Lower leg skin (tissue), 3 donors: ENCODE results near the gene CEP290.

Experiments used
- CTCF ChIP-seq, 3 donors: fragments of 450-650 bp; IDR thresholded peaks; one replicate each; pipeline ENCODE4 v1.5.1; 2016; ENCODE audit warnings: antibody characterized with exemption in 3 of 3, mild to moderate bottlenecking in 3 of 3, moderate library complexity in 2 of 3
- POLR2A ChIP-seq, 2 donors: fragments of 450-650 bp; IDR thresholded peaks; one replicate each; pipeline ENCODE4 v1.6.1; 2016 to 2017; ENCODE audit warnings: antibody characterized with exemption in 2 of 2, mild to moderate bottlenecking in 1 of 2, moderate library complexity in 1 of 2

- TF ChIP-seq CTCF (IDR thresholded peaks at IDR 0.05) (no peak), POLR2A (IDR thresholded peaks at IDR 0.05) (no peak)
Measured at GRCh38 chr12:88188180-88188579, 46.3 kb upstream of the CEP290 start.
